Stimulated activated CD8-positive, alpha-beta memory T cell treated with anti-CD3 and anti-CD28 coated beads, Interleukin-2, amount 100 ng/mL, for 48 hours (primary cell): Measurements from ENCODE around the gene PRICKLE3.
"Not testable (repeated sequence)": the region's sequence is repeated elsewhere in the genome, so short reads cannot be mapped to it uniquely, and the experiment has no call there.

Source experiments
- DNase-seq, 2 donors: peaks; one replicate each; pipeline ENCODE4 v3.0.0-alpha.2; 2020; ENCODE audit warnings: low read depth in 2 of 2

The PRICKLE3 gene

GRCh38 chrX:49157194-49157593 lies 29.0 kb downstream of the PRICKLE3 start:
- DNase-seq: no peak

GRCh38 chrX:49155900-49156837 lies 30.0 kb downstream of the PRICKLE3 start:
- DNase-seq: peak; percentile 76 to 77

DNA sequence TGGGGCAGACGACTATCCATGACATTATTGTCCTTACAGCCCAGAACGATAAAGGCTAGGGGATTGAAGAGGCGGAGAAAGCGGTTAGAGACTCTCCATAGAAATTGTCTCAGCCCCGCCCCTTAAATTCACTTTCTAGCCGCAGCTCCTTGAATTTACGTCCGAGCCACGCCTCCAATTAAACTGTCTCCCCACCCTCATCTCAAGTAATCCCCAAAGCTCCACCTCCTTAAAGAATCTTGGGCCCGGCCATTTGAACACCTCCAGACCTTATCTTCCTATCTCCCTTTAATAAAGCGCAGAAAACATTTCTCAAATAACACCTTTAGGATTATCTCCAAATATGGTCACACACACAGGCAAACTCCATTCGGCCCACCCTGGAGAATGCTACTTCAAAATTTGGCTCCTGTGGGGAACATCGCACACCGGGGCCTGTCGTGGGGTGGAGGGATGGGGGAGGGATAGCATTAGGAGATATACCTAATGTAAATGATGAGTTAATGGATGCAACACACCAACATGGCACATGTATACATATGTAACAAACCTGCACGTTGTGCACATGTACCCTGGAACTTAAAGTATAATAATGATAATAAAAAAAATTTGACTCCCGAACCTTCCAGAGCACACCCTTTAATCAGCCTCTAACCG lies 30.8 kb downstream of the PRICKLE3 start:
- no peak for DNase-seq

DNA sequence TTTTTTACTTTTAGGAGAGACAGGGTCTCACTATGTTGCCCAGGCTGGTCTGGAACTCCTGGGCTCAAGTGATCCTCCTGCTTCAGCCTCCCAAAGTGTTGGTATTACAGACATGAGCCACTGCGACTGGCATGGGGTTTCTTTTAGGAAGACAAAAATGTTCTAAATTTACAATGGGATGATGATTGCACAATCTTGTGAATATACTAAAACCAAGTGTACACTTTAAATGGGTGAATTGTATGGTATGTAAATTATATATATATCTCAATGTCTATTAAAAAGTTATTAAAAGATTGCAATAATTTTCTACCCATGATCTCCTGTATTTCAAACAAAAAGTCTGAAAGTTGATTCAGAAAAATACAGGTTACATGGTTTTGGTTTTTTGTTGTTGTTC lies 32.7 kb downstream of the PRICKLE3 start:
- no peak for DNase-seq

- DNase-seq: not testable (repeated sequence)
Measured at GRCh38 chrX:49149291-49149690, 36.9 kb downstream of the PRICKLE3 start.

DNA sequence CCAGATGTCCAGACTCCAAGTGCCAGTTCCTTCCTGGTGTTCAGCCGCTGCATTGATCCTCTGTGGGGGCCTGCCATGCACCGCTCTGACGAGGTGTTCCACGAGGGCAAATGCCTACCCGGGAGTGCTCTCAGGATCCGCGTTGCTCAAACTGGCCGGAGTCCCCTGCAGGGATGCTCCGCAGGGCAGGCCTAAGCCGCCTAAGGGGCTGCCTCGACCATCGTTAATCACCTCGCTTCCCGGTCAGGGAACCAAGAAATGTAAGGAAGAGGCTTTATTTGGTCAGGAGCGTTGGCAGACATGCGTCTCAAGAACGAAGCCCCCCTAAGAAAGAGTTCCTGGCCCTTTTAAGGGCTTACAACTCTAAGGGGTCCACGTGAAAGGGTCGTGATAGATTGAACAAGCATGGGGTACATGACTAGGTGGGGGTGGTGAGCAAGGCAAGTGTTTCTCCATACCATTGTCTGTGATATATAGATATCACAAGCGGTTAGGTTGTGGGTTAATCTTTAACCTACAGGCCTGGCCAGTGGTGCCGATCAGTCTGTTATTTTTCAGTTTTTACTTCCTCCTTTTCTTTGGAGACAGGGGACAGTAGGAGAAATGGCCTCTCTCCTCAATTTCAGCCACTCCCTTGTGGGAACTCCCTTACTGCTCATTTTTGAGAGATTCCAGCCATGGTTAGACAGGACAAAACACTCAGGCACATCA lies 37.6 kb downstream of the PRICKLE3 start:
- not testable (repeated sequence) for DNase-seq

GRCh38 chrX:49147936-49148335 lies 38.2 kb downstream of the PRICKLE3 start:
- no peak for DNase-seq

- no peak for DNase-seq
Measured at GRCh38 chrX:49147282-49147681, 38.9 kb downstream of the PRICKLE3 start.

DNA sequence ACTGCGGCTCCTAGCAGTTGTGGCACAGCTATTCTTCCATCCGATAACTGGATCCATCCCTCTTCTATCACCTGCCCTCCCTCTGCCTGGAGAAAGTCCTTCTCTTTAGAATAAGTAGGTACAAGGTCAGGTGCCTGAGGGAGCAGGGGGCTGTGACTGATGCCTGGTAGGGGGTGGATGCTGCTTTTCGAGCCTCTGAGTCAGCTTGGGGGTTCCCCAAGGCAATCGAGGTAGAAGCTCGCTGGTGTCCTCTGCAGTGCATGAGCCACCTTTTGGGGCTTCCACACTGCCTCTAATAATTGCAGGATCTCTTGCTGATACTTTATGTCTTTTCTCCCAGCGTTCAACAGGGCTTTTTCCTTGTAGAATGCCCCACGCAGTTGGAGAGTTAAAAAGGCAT lies 43.0 kb downstream of the PRICKLE3 start:
- not testable (repeated sequence) for DNase-seq

DNA sequence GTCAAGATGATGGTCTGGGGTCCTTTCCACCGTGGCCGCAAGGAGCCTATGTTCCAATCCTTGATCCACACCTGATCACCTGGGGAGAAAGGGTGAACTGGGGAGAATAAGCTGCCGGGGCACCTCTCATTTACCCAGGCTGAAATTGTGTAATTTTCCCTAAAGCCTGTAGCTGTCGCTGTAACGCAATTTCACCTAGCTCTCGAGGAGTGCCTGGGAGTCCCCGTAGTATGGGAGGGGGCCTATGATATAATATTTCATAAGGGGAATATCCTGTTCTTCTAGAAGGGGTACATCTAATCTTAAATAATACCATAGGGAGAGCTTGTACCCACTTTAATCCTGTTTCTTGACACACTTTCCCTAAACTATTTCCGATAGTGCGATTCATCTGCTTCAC lies 43.9 kb downstream of the PRICKLE3 start:
- DNase-seq: not testable (repeated sequence)

DNA sequence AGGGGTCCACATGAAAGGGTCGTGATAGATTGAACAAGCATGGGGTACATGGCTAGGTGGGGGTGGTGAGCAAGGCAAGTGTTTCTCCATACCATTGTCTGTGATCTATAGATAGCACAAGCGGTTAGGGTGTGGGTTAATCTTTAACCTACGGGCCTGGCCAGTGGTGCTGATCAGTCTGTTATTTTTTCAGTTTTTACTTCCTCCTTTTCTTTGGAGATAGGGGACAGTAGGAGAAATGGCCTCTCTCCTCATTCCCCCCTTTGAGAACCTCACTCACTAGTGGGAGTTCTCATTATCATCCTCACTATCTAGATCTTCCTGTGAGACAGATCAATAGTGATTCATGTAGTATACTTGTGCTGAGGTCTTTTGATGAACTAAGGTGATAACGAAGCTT lies 46.5 kb downstream of the PRICKLE3 start:
- DNase-seq: no peak

DNA sequence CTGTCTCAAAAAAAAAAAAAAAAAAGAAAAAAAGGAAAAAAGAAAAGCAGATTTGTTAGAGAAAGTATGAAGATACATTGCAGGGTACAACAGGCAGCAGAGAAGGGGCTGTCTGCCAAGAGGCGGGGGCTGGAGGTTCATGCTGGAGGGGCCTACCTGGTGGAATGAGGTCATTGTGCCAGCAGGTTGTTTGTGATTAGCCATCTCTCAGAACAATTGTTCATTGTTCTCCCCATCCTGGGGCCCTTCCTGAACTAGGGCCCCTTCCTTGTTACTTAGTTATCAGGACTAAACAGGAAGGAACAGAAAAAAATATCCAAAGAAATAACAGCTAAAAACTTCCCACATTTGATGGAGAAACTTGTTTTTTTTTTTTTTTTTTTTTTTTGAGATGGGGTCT lies 48.7 kb downstream of the PRICKLE3 start:
- DNase-seq: no peak

DNA sequence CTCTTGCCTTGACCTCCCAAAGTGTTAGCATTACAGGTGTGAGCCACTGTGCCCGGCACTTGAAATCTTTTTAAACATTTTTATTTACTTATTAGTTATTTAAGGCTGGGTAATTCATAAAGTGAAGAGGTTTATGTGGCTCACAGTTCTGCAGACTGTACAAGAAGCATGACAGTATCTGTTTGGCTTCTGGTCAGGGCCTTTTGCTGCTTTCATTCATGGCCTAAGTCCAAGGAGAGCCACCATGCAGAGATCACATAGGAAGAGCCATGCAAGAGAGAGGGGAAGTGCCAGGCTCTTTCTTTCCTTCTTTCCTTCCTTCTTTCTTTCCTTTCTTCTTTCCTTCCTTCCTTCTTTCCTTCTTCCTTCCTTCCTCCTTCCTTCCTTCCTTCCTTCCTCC lies 52.4 kb downstream of the PRICKLE3 start:
- DNase-seq: no peak

DNA sequence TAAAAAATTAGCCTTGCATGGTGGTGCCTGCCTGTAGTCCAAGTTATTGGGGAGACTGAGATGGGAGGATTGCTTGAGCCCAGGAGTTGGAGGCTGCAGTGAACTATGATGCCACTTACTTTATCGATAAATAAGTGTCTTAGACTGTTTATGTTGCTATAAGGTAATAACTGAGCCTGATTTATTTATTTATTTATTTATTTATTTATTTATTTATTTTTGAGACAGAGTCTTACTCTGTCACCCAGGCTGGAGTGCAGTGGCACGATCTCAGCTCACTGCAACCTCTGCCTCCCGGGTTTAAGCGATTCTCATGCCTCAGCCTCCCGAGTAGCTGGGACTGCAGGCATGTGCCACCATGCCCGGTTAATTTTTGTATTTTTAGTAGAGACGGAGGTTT lies 53.9 kb downstream of the PRICKLE3 start:
- DNase-seq: not testable (repeated sequence)

GRCh38 chrX:49129427-49129826 lies 56.7 kb downstream of the PRICKLE3 start:
- no peak for DNase-seq

- DNase-seq: not testable (repeated sequence)
Measured at GRCh38 chrX:49127742-49128258, 58.4 kb downstream of the PRICKLE3 start.
